Nephron progenitor cell (in vitro differentiated cells): ENCODE data around the gene CDKAL1.

Experiments
- DNase-seq: peaks from one replicate; pipeline ENCODE4 v3.0.0; 2021
- H3K27ac Mint-ChIP-seq: 2 replicates; pipeline ENCODE4 v1.8.0; 2021; ENCODE audit warnings: mild to moderate bottlenecking, moderate library complexity, mixed read lengths
- H3K27me3 Mint-ChIP-seq: 2 replicates; pipeline ENCODE4 v1.8.0; 2021; ENCODE audit warnings: mild to moderate bottlenecking, low read depth, mixed read lengths; ENCODE audit not compliant: poor library complexity
- H3K36me3 Mint-ChIP-seq: 2 replicates; pipeline ENCODE4 v1.8.0; 2021; ENCODE audit warnings: low read depth, mixed read lengths
- H3K4me1 Mint-ChIP-seq: 2 replicates; pipeline ENCODE4 v1.8.0; 2021; ENCODE audit warnings: mixed read lengths
- H3K4me3 Mint-ChIP-seq: 2 replicates; pipeline ENCODE4 v1.8.0; 2021; ENCODE audit warnings: mild to moderate bottlenecking, moderate library complexity, mixed read lengths
- H3K9me3 Mint-ChIP-seq: 2 replicates; pipeline ENCODE4 v1.8.0; 2021; ENCODE audit warnings: mild to moderate bottlenecking, moderate library complexity, mixed read lengths
- TF ChIP-seq, protein P1 (sequence below): fragments of 200-600 bp; sonication (generic); IDR thresholded peaks from 2 replicates; pipeline ENCODE4 v1.5.0; 2021; ENCODE audit warnings: antibody characterized with exemption

Gene CDKAL1

GRCh38 chr6:20660534-20660933, 126.3 kb downstream of the CDKAL1 start:
- no peak for DNase-seq
- no peak overlapping the region for H3K4me3 Mint-ChIP-seq
- H3K27me3 Mint-ChIP-seq: no peaks in the 10 kb centered on the region
- no peak overlapping the region for H3K27ac Mint-ChIP-seq
- TF ChIP-seq, protein P1, sequence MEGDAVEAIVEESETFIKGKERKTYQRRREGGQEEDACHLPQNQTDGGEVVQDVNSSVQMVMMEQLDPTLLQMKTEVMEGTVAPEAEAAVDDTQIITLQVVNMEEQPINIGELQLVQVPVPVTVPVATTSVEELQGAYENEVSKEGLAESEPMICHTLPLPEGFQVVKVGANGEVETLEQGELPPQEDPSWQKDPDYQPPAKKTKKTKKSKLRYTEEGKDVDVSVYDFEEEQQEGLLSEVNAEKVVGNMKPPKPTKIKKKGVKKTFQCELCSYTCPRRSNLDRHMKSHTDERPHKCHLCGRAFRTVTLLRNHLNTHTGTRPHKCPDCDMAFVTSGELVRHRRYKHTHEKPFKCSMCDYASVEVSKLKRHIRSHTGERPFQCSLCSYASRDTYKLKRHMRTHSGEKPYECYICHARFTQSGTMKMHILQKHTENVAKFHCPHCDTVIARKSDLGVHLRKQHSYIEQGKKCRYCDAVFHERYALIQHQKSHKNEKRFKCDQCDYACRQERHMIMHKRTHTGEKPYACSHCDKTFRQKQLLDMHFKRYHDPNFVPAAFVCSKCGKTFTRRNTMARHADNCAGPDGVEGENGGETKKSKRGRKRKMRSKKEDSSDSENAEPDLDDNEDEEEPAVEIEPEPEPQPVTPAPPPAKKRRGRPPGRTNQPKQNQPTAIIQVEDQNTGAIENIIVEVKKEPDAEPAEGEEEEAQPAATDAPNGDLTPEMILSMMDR: no peak
- no peaks in the 10 kb centered on the region for H3K9me3 Mint-ChIP-seq
- H3K36me3 Mint-ChIP-seq: no peaks in the 10 kb centered on the region
- peaks cover 34% of the 10 kb centered on the region for H3K4me1 Mint-ChIP-seq

GRCh38 chr6:20661721-20662120, 127.5 kb downstream of the CDKAL1 start:
- no peak for DNase-seq
- Mint-ChIP-seq H3K36me3 (no peaks in the 10 kb centered on the region), H3K27ac (no peak overlapping the region), H3K4me1 (peaks cover 34% of the 10 kb centered on the region), H3K27me3 (no peaks in the 10 kb centered on the region), H3K4me3 (no peak overlapping the region), H3K9me3 (no peaks in the 10 kb centered on the region)
- TF ChIP-seq, protein P1: no peak

GRCh38 chr6:20664250-20664649, 130.0 kb downstream of the CDKAL1 start:
- Mint-ChIP-seq H3K27ac (no peak overlapping the region), H3K4me3 (no peak overlapping the region), H3K36me3 (no peaks in the 10 kb centered on the region), H3K27me3 (no peaks in the 10 kb centered on the region), H3K4me1 (peaks cover 22% of the 10 kb centered on the region), H3K9me3 (no peaks in the 10 kb centered on the region)
- TF ChIP-seq, protein P1: no peak
- DNase-seq: no peak

DNA sequence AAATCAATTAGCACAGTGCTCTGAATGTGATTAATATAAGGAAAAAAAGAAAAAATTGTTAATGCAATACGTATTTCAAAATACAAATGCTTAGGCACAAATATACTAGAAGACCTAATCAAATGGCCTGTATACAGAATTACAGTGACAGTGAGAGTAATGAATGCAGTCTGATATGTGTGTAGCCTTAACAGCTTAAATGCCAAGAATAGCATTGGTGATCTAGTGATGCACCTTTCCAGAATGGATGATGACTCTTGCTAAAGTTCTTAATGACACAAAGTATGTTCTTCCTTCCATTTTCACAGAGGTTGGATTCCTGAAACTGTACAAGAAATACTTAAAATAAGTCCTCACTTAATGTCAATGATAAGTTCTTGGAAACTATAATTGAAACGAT, 131.0 kb downstream of the CDKAL1 start:
- no peak overlapping the region for H3K4me3 Mint-ChIP-seq
- no peak overlapping the region for H3K27ac Mint-ChIP-seq
- H3K36me3 Mint-ChIP-seq: no peaks in the 10 kb centered on the region
- peaks cover 22% of the 10 kb centered on the region for H3K4me1 Mint-ChIP-seq
- TF ChIP-seq, protein P1: no peak
- no peaks in the 10 kb centered on the region for H3K27me3 Mint-ChIP-seq
- no peaks in the 10 kb centered on the region for H3K9me3 Mint-ChIP-seq
- no peak for DNase-seq

DNA sequence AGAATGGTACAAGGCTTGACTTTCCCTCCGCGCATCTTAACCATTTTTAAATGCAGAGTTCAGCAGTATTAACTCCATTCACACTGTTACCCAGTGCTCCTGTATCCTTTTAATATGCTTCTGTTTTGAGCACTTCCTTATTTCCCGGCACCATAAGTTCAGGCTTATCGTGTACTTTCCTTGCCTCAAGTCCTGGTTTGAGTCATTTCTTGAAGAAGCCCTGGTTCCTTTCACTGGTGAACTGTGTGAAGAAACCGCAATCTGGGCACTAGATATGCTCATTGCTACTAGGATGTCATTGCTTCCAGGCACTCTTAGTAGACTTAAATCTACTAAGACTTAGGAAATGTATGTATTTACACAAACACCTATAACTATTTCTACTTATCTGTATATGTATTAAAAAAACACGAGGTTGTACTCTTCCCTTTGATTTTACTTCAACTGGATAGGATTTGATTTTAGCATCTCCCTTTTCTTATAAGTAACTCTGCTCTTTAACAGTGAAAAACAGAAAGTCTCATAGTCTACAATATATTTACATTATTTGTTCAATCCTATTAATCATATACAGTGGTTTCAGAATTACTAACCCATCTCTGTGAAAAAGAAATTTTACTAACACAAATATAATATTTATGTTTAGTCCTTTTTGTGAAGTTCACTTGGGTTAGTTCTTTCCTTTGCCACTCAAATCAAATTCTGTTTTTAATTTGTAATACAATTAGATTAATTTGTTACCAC, 135.5 kb downstream of the CDKAL1 start:
- Mint-ChIP-seq H3K36me3 (peaks cover 8% of the 10 kb centered on the region), H3K4me1 (no peaks in the 10 kb centered on the region), H3K27ac (no peak overlapping the region), H3K9me3 (no peaks in the 10 kb centered on the region), H3K4me3 (no peak overlapping the region), H3K27me3 (peaks cover 3% of the 10 kb centered on the region)
- TF ChIP-seq, protein P1: no peak
- no peak for DNase-seq

DNA sequence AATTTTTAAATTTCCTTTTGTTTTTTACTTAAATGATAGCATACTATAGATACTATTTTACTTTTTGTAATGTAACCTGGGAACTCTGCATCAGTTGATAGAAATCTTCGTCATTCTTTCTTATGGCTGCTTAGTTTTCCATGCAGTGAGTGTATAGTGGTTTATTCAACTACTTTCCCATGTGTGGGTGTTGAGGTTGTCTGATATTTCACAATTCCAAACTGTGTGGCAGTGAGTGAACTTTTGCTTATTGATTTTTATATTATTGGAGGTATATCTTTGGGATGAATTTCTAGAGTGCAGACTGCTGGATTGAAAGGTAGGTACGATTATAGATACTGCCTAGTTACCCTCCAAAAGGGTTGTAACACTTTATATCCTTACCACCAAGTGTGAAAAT, 136.5 kb downstream of the CDKAL1 start:
- Mint-ChIP-seq H3K9me3 (no peaks in the 10 kb centered on the region), H3K27ac (no peak overlapping the region), H3K4me1 (no peaks in the 10 kb centered on the region), H3K36me3 (peaks cover 8% of the 10 kb centered on the region), H3K4me3 (no peak overlapping the region), H3K27me3 (peaks cover 3% of the 10 kb centered on the region)
- TF ChIP-seq, protein P1: no peak
- no peak for DNase-seq
